Hypothalamus (tissue), 51 donors: ENCODE data around the gene AGAP3.

ENCODE experiments used
- DNase-seq, 51 donors: peaks; one replicate each; lab custom pipeline; 2025; lab: John Stamatoyannopoulos, UW

AGAP3 gene

GRCh38 chr7:151086802-151087244 lies 548 bp downstream of the AGAP3 start:
- DNase-seq = peak in 4 of 51 donors; percentile 30 to 64 (median 44)

GRCh38 chr7:151087245-151088018 lies 1.2 kb downstream of the AGAP3 start:
- peak in 44 of 51 donors; percentile 17 to 76 (median 50) for DNase-seq

GRCh38 chr7:151088019-151088855 lies 2.0 kb downstream of the AGAP3 start:
- DNase-seq = peak in 1 of 51 donors; percentile 35

- DNase-seq = peak in 28 of 51 donors; percentile 7 to 67 (median 30)
These were observed 2.8 kb downstream of the AGAP3 start for GRCh38 chr7:151088856-151089699.

GRCh38 chr7:151089893-151090730 lies 3.8 kb downstream of the AGAP3 start:
- DNase-seq = no peak

GRCh38 chr7:151091003-151091402 lies 4.7 kb downstream of the AGAP3 start:
- no peak for DNase-seq

- DNase-seq = no peak
These were observed 5.2 kb downstream of the AGAP3 start for GRCh38 chr7:151091431-151091830.

GRCh38 chr7:151091988-151092387 lies 5.7 kb downstream of the AGAP3 start:
- DNase-seq = no peak

- DNase-seq = no peak
These were observed 7.5 kb downstream of the AGAP3 start for GRCh38 chr7:151093748-151094147.

GRCh38 chr7:151094675-151095074 lies 8.4 kb downstream of the AGAP3 start:
- no peak for DNase-seq

- peak in 1 of 51 donors; percentile 19 for DNase-seq
These were observed 9.0 kb downstream of the AGAP3 start for GRCh38 chr7:151095123-151095797.

GRCh38 chr7:151095828-151096475 lies 9.7 kb downstream of the AGAP3 start:
- peak in 1 of 51 donors; percentile 78 for DNase-seq

GRCh38 chr7:151099486-151100211 lies 13.4 kb downstream of the AGAP3 start:
- DNase-seq = no peak

- DNase-seq = no peak
These were observed 14.6 kb downstream of the AGAP3 start for GRCh38 chr7:151100921-151101320.

- DNase-seq = no peak
These were observed 15.5 kb downstream of the AGAP3 start for GRCh38 chr7:151101621-151102396.

GRCh38 chr7:151102991-151103390 lies 16.7 kb downstream of the AGAP3 start:
- no peak for DNase-seq

GRCh38 chr7:151103973-151104372 lies 17.7 kb downstream of the AGAP3 start:
- no peak for DNase-seq
